ENCODE measurements around the gene MRAS.

MRAS gene

DNA sequence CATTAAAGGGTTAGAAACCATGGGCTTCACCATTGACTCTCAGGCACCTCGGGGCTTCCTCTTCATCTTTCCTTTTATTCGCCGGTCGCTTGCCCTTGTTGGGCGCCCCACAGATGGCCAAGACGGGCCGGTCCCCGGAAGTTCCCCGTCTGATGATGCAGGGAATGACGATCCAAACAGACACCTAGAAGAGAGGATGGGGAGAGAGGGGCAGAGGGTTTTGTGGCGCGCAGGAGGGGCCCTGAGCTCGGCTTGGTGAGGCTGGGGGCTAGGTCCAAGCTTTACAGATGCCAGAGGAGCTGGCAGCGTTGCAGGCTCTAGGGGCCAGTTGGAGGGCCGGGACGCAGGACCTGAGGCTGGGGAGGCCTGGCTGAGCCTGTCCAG is 85.5 kb downstream of the MRAS start:
- Histone ChIP-seq H3K27me3 (ENCODE audit: insufficient read depth, low read length) (peaks cover 72% of the 10 kb centered on the region), H3K4me3 (ENCODE audit: low read length) (peak overlapping the region; percentile 41), H3K9me3 (ENCODE audit: low read length) (peaks cover 5% of the 10 kb centered on the region)

DNA sequence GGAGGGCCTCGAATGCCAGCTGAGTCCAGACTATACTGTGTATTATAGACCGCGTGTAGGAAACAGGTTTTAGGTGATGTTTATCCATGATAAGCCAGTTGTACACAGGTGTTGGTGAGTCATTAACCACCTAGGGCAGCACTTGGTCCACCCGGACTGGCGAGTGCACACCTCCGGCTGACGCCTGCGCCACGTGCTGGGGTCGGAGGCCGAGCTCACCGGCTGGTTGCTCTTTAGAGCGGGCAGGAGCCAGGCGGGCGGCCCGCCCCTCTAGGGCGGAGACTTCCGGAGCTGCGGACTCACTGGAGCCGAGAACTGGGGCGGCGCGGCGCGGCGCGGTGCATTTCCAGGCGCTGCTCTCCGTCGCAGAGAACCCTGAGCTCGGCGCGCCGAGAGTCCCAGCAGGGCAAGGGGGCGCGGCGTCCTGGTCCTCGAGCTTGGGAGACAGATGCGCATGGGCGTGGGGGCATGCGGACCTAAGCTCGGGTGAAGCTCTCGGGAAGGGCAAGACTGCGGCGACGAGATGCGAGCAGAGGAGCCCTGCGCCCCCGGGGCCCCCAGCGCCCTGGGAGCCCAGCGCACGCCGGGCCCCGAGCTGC is 86.0 kb downstream of the MRAS start, which contains the start of gene ESYT3:
Gene ESYT3, plus strand, starts transcription at position 341 of the 599 bp plus-strand sequence. Its CDS starts 183 bp downstream, at position 524.
- H3K27me3 ChIP-seq (ENCODE audit: insufficient read depth, low read length), result peaks cover 74% of the 10 kb centered on the region
- H3K9me3 ChIP-seq (ENCODE audit: low read length), result peaks cover 5% of the 10 kb centered on the region
- H3K4me3 ChIP-seq (ENCODE audit: low read length), result peak within 1 kb of the TSS; percentile 41
- peaks cover 12% of the 10 kb centered on the region for H3K4me1 ChIP-seq (ENCODE audit: insufficient read depth, low read length)
- H2AFZ ChIP-seq (ENCODE audit: low read depth, low read length), result peak within 1 kb of the TSS; percentile 68
- H3K36me3 ChIP-seq (ENCODE audit: insufficient read depth, low read length), result no peaks in the 10 kb centered on the region

More for the DNA sequence above, 85.5 kb downstream of the MRAS start:
- H2AFZ ChIP-seq (ENCODE audit: low read depth, low read length), result peak overlapping the region; percentile 68
- H3K36me3 ChIP-seq (ENCODE audit: insufficient read depth, low read length), result no peaks in the 10 kb centered on the region
- peaks cover 12% of the 10 kb centered on the region for H3K4me1 ChIP-seq (ENCODE audit: insufficient read depth, low read length)

DNA sequence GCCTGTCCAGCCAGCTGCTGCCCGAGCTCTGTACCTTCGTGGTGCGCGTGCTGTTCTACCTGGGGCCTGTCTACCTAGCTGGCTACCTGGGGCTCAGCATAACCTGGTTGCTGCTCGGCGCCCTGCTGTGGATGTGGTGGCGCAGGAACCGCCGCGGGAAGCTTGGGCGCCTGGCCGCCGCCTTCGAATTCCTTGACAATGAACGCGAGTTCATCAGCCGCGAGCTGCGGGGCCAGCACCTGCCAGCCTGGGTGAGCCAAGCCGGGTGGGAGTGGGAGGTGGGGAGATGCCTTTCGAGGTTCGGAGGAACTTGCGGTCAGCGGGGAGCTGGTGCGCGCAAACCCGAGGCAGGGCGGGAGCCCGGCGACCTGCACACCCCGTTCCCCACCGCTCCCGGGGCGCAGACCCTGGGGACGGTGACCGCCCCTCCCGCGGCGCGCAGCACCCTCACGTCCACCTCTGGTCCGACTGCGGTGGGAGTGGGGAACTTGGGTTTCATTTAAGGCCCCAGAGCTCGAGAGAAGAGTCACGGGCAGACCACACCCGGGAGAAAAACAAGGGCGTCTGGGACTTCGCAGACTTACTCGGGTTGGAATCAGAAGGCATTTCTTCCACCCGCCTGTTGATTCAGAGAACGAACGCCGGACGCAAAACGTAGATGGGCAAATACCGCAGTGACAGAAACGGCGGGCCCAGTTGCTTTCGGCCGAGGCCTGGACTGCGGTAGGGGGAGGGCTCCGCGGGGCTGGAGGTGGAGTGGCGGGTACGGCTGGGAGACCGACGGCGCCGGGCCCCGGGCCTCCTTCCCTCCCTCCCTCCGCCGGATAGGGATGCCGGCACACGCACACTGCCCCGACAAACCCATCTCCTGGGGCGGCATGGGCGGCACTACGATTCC is 86.7 kb downstream of the MRAS start:
- H3K4me1 ChIP-seq (ENCODE audit: insufficient read depth, low read length), result peaks cover 12% of the 10 kb centered on the region
- no peaks in the 10 kb centered on the region for H3K36me3 ChIP-seq (ENCODE audit: insufficient read depth, low read length)
- peaks cover 80% of the 10 kb centered on the region for H3K27me3 ChIP-seq (ENCODE audit: insufficient read depth, low read length)
- peaks cover 5% of the 10 kb centered on the region for H3K9me3 ChIP-seq (ENCODE audit: low read length)
- peak overlapping the region; percentile 68 for H2AFZ ChIP-seq (ENCODE audit: low read depth, low read length)
- H3K4me3 ChIP-seq (ENCODE audit: low read length), result peak overlapping the region; percentile 41

DNA sequence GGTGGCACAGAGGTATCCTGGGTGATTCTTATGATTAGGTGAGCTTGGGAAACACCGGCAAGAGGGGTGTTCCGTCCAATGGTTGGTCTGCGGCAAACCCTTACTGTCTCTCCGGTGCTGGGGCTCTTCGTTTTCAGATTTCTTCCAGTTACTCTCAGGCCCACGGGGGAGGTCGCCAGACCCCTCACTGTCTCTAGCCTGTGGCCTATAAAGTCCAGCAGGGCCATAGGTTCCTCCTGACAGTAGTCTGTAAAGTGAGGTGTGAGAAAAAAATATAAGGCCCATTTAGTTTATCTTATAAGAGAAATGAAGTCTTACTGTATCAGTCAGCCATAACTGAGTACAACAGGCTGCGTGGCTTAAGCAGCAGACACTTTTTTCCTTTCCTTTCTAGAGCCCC is 87.5 kb downstream of the MRAS start:
- no peak overlapping the region for H3K4me3 ChIP-seq (ENCODE audit: low read length)
- H3K27me3 ChIP-seq (ENCODE audit: insufficient read depth, low read length), result peaks cover 86% of the 10 kb centered on the region
- no peaks in the 10 kb centered on the region for H3K36me3 ChIP-seq (ENCODE audit: insufficient read depth, low read length)
- H3K9me3 ChIP-seq (ENCODE audit: low read length), result peaks cover 5% of the 10 kb centered on the region
- peaks cover 12% of the 10 kb centered on the region for H3K4me1 ChIP-seq (ENCODE audit: insufficient read depth, low read length)
- no peak overlapping the region for H2AFZ ChIP-seq (ENCODE audit: low read depth, low read length)

DNA sequence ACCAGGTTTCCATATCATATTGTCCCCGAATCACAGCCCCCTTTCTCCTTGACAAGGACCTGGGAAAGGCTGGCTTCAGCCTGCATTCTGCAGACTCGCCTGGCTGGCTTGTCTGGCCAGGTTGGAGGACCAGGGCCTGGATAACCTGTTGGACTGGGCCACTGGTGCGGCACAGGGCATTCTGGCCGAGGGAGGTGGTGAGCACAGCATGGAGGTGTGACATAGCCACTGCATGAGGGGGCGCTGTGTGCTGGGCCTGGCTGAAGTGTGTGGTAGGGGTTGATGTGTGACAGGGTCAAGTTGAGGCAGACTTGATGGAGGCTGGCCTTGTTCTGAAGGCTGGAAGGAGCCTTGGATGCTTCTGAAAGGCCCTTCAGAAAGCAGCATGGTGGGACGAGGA is 88.9 kb downstream of the MRAS start:
- no peak overlapping the region for H3K4me3 ChIP-seq (ENCODE audit: low read length)
- H2AFZ ChIP-seq (ENCODE audit: low read depth, low read length), result no peak overlapping the region
- H3K9me3 ChIP-seq (ENCODE audit: low read length), result peaks cover 5% of the 10 kb centered on the region
- H3K36me3 ChIP-seq (ENCODE audit: insufficient read depth, low read length), result no peaks in the 10 kb centered on the region
- peaks cover 14% of the 10 kb centered on the region for H3K4me1 ChIP-seq (ENCODE audit: insufficient read depth, low read length)
- H3K27me3 ChIP-seq (ENCODE audit: insufficient read depth, low read length), result peaks cover 87% of the 10 kb centered on the region

DNA sequence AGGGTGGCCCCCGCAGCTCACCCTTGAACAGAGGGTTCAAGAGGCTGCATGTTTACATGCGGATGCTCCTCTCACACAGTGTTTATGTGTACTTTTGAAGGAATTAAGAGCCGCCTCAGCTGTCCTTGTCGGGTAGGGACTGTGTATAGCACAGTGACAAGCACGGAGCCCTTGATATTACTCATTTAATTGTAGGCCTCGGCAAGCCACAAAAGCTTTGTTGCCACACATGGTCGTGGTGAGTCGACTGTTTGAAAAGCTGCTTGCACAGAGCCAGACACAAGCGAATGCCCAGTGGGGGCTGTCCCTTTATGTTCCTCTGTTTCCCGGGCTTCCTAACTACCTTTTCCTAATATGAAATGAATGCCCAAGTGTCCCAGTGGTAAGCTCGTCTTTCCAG is 90.5 kb downstream of the MRAS start:
- H3K4me3 ChIP-seq (ENCODE audit: low read length), result no peak overlapping the region
- no peak overlapping the region for H2AFZ ChIP-seq (ENCODE audit: low read depth, low read length)
- peaks cover 5% of the 10 kb centered on the region for H3K9me3 ChIP-seq (ENCODE audit: low read length)
- H3K27me3 ChIP-seq (ENCODE audit: insufficient read depth, low read length), result peaks cover 79% of the 10 kb centered on the region
- no peaks in the 10 kb centered on the region for H3K36me3 ChIP-seq (ENCODE audit: insufficient read depth, low read length)
- peaks cover 18% of the 10 kb centered on the region for H3K4me1 ChIP-seq (ENCODE audit: insufficient read depth, low read length)

DNA sequence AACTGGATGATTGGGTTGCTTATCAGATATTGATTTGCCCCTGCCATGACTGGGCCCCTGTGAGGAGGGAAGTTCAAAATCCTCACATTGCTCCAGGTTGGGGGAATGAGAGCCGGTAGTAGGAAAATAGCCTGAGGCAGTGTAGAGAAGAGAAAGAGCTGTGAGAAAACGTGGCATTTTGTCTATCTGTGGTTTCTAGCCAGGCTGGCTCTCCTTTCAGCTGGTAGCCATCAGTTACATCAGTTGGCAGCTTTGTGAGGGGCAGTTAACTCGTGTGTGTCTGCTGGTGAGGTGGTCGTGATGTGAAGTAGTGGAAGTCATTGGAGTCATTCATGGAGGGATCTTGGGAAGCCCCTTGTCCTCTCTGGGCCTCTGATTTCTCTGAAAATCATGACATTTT is 91.3 kb downstream of the MRAS start:
- peaks cover 3% of the 10 kb centered on the region for H3K9me3 ChIP-seq (ENCODE audit: low read length)
- H3K27me3 ChIP-seq (ENCODE audit: insufficient read depth, low read length), result peaks cover 73% of the 10 kb centered on the region
- peaks cover 12% of the 10 kb centered on the region for H3K4me1 ChIP-seq (ENCODE audit: insufficient read depth, low read length)
- H2AFZ ChIP-seq (ENCODE audit: low read depth, low read length), result no peak overlapping the region
- no peak overlapping the region for H3K4me3 ChIP-seq (ENCODE audit: low read length)
- H3K36me3 ChIP-seq (ENCODE audit: insufficient read depth, low read length), result no peaks in the 10 kb centered on the region

DNA sequence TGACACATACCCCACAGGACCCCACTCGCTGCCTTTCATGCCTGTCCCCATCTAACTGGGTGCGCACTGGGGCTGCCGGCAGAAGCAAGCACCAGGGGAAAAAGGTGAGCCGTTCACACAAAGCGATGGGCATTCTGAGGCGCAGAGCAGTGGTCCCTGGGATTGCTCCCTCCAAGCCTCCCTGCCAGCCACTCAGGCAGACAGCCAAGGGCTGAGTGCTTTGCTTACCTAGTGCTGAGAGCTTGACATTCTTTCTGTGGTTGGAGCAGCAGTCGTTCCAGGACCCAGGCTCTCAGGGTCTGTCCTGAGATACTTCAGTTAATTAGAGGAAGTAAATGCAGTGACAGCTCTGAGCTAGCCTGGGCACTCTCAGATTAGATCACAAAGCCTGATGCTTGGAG is 91.7 kb downstream of the MRAS start:
- H2AFZ ChIP-seq (ENCODE audit: low read depth, low read length), result no peak overlapping the region
- peaks cover 3% of the 10 kb centered on the region for H3K9me3 ChIP-seq (ENCODE audit: low read length)
- H3K36me3 ChIP-seq (ENCODE audit: insufficient read depth, low read length), result no peaks in the 10 kb centered on the region
- H3K4me3 ChIP-seq (ENCODE audit: low read length), result no peak overlapping the region
- peaks cover 9% of the 10 kb centered on the region for H3K4me1 ChIP-seq (ENCODE audit: insufficient read depth, low read length)
- peaks cover 68% of the 10 kb centered on the region for H3K27me3 ChIP-seq (ENCODE audit: insufficient read depth, low read length)

DNA sequence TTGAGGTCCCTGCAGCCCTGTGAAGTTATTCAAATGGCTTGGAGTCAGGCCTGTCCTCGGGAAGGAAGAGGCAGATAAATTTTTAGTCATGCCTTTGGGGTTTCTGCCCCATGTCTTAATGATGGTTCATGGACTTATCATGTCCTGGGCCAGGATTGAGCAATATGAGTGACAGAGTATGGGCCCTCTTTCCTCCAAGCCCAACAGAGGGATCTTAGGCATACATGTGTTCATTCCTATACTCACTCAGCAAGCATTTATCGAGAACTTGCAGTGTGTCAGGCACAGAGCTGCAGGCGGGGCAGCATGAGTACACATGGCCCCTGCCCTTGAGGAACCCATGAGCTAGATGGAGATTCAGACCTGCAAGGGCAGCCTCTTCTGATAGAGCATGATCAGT is 92.2 kb downstream of the MRAS start:
- no peaks in the 10 kb centered on the region for H3K36me3 ChIP-seq (ENCODE audit: insufficient read depth, low read length)
- H2AFZ ChIP-seq (ENCODE audit: low read depth, low read length), result no peak overlapping the region
- no peak overlapping the region for H3K4me3 ChIP-seq (ENCODE audit: low read length)
- peaks cover 5% of the 10 kb centered on the region for H3K4me1 ChIP-seq (ENCODE audit: insufficient read depth, low read length)
- H3K9me3 ChIP-seq (ENCODE audit: low read length), result peaks cover 3% of the 10 kb centered on the region
- peaks cover 63% of the 10 kb centered on the region for H3K27me3 ChIP-seq (ENCODE audit: insufficient read depth, low read length)

DNA sequence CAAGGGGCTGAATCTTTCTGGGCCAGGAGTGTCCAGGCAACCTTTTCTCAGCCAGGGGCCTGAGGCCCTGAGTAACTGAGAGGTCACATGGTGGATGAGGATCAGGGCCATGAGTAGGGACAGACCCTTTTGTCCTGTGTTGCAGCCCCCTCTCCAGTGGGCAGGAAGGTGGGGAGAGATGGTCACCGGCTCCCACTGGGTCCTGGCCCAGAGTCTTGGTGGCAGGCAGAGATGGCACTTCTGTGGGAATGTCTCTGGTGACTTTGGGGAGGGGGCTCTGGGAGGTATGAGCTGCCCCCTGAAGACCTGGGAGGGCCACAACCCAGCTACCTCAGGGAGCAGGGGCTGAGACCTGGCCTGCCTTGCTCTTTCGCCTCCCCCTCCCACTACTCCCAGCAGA is 92.9 kb downstream of the MRAS start:
- no peak overlapping the region for H2AFZ ChIP-seq (ENCODE audit: low read depth, low read length)
- peaks cover 5% of the 10 kb centered on the region for H3K4me1 ChIP-seq (ENCODE audit: insufficient read depth, low read length)
- peaks cover 3% of the 10 kb centered on the region for H3K9me3 ChIP-seq (ENCODE audit: low read length)
- no peak overlapping the region for H3K4me3 ChIP-seq (ENCODE audit: low read length)
- H3K36me3 ChIP-seq (ENCODE audit: insufficient read depth, low read length), result no peaks in the 10 kb centered on the region
- peaks cover 57% of the 10 kb centered on the region for H3K27me3 ChIP-seq (ENCODE audit: insufficient read depth, low read length)

DNA sequence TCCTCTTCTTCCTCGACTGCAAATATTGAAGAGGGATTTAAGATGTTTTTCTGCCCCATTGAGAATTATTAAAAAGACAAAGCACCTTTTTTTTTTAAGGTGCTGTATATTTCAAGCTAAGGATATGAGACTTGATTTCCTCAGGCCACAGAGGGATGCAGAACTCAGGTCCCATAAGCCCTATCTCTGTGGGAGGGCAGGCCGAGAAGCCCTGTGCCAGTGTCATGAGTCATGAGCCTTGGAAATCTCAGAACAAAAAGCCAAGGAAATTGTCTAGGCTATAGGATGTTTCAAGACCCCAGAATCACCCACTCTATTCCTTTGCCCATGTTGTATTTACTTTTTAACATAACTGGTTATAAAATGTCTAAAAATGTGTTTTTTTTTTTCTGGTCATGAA is 93.4 kb downstream of the MRAS start:
- H3K36me3 ChIP-seq (ENCODE audit: insufficient read depth, low read length), result no peaks in the 10 kb centered on the region
- H2AFZ ChIP-seq (ENCODE audit: low read depth, low read length), result no peak overlapping the region
- peaks cover 5% of the 10 kb centered on the region for H3K4me1 ChIP-seq (ENCODE audit: insufficient read depth, low read length)
- peaks cover 52% of the 10 kb centered on the region for H3K27me3 ChIP-seq (ENCODE audit: insufficient read depth, low read length)
- peaks cover 3% of the 10 kb centered on the region for H3K9me3 ChIP-seq (ENCODE audit: low read length)
- H3K4me3 ChIP-seq (ENCODE audit: low read length), result no peak overlapping the region

DNA sequence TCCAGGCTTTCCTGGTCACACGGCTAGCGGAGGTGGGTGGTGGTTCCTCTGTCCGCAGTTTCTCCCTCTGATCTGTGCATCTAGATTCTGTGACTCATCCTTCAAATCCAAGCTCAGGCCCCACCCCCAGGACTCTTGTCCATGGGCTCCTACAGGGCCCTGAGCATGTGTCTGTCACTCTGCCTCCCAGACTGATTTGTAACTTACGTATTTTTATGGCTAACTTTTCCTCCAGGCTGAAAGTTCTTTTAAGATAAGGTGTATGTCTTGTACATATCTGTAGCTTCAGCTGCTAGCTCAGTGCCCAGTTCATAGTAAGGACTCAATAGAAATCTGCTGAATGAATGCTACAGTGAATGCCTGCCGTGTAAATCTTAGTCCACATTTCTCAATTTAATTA is 94.1 kb downstream of the MRAS start:
- H3K9me3 ChIP-seq (ENCODE audit: low read length), result peaks cover 1% of the 10 kb centered on the region
- peaks cover 5% of the 10 kb centered on the region for H3K4me1 ChIP-seq (ENCODE audit: insufficient read depth, low read length)
- peaks cover 45% of the 10 kb centered on the region for H3K27me3 ChIP-seq (ENCODE audit: insufficient read depth, low read length)
- H3K4me3 ChIP-seq (ENCODE audit: low read length), result no peak overlapping the region
- H2AFZ ChIP-seq (ENCODE audit: low read depth, low read length), result no peak overlapping the region
- H3K36me3 ChIP-seq (ENCODE audit: insufficient read depth, low read length), result no peaks in the 10 kb centered on the region

DNA sequence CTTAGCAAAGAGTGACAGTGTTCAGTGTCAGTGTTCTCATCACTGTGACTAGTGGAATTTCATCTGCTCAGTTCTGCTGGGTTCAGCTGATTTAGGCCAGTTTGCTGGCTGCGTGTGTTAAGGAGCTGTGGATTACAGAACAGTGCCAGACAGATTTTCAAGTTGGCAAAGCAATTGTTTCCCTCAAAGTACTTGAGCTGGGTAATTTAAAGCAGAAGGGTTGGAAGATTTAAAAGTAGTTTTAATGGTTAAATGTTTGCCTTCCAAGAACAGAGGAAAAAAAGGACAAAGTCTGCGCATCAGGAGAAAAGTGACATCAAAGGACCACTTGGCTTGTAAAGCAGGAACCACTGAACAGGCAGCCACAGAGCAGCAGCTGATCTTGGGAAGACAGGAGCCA is 94.7 kb downstream of the MRAS start:
- peaks cover 5% of the 10 kb centered on the region for H3K4me1 ChIP-seq (ENCODE audit: insufficient read depth, low read length)
- no peak overlapping the region for H2AFZ ChIP-seq (ENCODE audit: low read depth, low read length)
- peaks cover 38% of the 10 kb centered on the region for H3K27me3 ChIP-seq (ENCODE audit: insufficient read depth, low read length)
- no peaks in the 10 kb centered on the region for H3K9me3 ChIP-seq (ENCODE audit: low read length)
- H3K4me3 ChIP-seq (ENCODE audit: low read length), result no peak overlapping the region
- no peaks in the 10 kb centered on the region for H3K36me3 ChIP-seq (ENCODE audit: insufficient read depth, low read length)
